Measurements from ENCODE around the gene ACTRT2.

The ACTRT2 gene

GRCh38 chr1:2983706-2984398, 37.4 kb upstream of the ACTRT2 start:
- no peak for DNase-seq (ENCODE audit: low read depth in 2 of 2)

- DNase-seq (ENCODE audit: low read depth in 2 of 2) = no peak
Observed at GRCh38 chr1:2984399-2985061, 36.7 kb upstream of the ACTRT2 start.

- no peak for DNase-seq (ENCODE audit: low read depth in 2 of 2)
Observed at GRCh38 chr1:2985067-2985561, 36.2 kb upstream of the ACTRT2 start.

- DNase-seq (ENCODE audit: low read depth in 2 of 2) = no peak
Observed at GRCh38 chr1:2985694-2986548, 35.3 kb upstream of the ACTRT2 start.

DNA sequence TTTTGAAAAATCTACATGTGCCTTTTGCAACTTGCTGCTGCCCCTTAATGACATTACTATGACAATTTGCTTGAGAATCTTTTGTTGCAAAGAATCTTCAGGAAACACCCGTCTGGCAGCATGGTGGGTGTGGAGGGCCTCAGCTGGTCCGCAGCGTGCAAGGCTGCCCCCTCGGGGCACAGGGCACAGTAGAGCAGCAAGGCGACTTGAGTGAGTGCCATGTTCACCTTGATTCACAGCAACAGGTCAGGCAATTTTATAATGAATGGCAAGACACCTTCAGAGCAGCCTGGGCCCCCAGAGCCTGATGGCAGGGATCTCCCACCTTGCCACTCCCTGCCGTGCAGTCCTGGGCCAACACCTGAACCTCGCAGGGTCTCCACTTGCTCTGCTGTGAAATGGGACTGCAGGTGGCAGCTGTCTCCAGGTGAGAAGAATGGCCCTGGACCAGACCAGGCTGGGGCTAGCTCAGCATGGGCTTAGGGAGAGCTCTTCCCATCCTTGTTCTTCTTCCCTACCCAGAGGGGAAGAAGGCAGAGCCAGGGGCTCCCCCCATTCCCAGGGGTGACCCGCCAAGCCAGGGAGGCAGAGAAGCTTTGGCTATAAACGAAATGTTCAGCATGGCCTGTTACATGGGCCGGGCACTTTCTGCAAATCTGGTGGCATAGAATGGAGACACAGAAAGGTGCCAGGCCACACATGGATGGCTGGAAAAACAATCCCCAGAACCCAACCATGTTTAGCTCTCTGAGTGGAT, 34.5 kb upstream of the ACTRT2 start:
- no peak for DNase-seq (ENCODE audit: low read depth in 2 of 2)

DNA sequence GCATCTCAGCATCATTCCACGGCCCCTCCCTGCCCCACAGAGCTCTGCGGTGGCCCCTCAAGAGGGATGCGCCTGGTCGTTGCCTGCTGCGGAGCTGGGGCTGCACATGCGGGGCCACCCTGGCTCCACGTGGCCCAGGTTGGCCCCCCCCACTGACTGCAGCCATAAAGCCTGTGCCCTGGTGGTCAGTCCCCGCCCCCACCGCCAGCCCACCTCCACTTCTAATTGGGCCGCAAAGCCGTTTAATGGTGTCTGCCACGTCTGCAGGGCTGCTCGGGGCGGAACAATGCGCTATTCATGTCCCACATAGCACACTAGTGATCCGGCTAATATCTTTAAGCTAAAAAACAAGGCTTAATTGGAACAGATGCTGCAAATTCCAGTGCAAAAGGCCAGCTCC, 33.5 kb upstream of the ACTRT2 start:
- DNase-seq (ENCODE audit: low read depth in 2 of 2) = no peak

- no peak for DNase-seq (ENCODE audit: low read depth in 2 of 2)
Observed at GRCh38 chr1:2988256-2988655, 33.0 kb upstream of the ACTRT2 start.

GRCh38 chr1:2989185-2989584, 32.1 kb upstream of the ACTRT2 start:
- DNase-seq (ENCODE audit: low read depth in 2 of 2) = no peak

DNA sequence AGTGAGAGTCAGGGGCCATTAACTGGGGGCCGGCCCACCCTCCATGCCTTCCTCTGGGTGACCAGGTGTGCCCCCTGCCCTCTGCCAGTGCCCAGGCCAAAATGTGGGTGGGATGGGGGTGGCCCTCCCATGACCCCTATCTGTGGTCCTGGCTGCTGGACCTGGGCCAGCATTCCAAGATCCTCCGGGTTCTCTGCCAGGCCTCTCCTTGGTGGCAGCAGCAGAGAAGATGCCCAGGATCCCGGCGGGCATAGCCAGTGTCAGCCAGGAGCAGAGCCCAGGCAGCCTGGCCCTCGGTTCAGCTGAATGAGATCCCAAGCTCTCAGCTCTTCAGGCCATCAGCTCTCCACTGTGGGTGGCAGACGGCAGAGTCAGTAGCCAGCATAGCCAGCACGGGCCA, 31.3 kb upstream of the ACTRT2 start:
- DNase-seq (ENCODE audit: low read depth in 2 of 2) = no peak

DNA sequence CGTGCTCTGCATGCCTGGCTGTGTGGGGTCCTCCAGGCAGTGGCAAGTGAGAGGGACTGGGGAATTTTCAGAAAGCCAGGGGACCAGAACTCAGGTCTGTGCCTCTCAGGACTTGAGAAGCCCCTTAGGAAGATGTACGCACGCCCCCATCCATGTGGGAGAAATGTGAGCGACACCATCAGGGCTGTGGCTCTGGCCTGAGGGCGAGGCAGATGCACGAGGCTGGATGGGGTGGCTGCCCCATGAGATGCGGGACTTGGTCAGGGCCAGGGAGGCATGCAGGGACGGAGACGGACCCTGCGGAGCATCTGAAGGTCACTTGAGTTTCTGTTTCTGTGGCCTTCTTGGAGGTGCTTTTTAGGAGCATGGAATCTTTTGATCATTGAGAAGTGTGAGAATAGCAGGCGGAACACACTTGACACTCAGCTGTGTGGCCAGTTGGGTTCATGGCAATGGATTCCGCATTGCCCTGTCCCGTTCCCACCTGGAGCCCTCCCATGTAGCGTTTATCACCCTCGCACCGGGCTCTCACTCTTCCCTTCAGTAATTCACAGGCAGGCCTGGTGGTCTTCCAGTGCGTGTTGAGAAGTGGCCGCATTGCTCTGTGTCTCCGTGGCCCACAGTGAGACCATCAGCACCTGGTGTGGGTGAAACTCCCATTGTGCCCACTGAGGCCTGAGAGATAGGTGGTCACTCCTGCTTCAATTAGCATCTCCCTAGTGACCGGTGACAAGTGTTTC, 30.7 kb upstream of the ACTRT2 start:
- DNase-seq (ENCODE audit: low read depth in 2 of 2) = no peak

DNA sequence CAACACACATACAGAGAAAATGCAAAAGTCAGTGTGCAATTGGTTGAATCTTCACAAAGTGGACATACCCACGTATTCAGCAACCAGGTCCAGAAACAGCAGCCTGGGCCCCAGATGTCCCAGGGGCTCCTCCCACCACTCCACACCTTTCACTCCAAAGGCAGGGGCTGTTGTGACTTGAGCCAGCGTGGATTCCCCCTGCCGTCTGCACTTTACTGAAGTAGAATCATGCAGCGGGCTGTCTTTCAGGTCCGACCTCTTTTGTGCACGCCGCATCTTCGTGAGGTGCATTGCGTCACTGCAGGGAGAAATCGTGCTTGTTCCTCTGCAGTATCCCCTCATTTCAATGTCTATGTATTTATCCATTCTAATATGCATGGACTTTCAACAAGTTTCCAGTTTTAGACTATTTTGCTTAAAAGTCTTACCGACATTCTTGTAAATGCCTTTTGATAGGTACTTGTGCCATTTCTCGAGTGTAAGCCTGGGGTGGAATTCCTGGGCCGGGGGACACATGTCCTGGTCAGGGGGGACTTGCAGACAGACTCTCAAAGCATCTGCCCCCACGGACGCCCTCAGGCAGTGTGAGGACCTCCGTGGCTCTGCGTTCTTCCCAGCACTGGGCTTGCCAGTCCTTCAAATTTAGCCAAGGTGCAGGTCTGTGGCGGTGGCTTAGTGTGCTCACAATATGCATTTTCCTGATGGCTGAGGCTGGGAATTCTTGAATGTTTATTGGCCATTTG, 29.3 kb upstream of the ACTRT2 start:
- DNase-seq (ENCODE audit: low read depth in 2 of 2) = no peak

DNA sequence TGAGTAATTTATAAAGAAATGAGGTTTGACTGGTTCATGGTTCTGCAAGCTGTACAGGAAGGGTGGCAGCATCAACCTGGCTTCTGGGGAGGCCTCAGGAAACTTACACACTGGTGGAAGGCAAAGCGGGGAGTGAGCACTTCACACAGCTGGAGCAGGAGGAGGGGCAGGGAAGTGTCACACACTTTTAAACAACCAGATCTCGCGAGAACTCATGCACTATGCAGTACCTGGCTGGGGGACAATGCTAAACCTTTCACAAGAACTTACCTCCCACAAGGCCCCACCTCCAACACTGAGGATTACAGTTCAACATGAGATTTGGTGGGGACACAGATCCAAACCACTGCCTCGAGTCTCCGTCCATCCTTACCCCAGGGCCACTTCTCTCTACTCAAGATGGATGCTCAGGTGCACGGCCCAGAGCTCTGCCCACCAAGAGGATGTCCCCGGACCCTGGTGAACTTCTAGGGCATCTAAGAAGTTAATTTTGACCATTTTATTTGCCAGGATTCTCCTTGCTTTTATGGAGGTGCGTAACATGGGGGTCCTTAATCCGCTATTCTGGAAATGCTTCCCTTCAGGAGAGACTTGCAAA, 22.7 kb upstream of the ACTRT2 start:
- DNase-seq (ENCODE audit: low read depth in 2 of 2) = no peak

DNA sequence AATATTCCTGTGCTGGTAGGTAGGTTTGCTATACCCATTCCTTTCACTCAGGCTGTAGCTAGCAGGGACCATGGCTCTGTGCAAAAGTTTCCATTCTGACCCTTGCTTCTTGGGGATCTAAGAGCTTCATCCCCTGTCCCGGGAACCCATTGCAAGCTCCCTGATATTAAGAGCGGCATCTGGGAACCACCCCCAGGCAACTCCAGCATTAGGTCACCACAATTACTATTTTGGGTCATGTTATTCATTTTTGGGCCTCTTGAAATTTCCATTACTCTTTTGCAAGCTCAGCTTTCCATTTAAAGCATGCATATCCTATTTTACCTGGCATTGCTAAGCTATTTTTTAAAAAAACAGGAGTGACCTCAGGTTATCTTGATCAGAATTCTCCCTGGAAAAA, 22.1 kb upstream of the ACTRT2 start:
- DNase-seq (ENCODE audit: low read depth in 2 of 2) = no peak

- DNase-seq (ENCODE audit: low read depth in 2 of 2) = no peak
Observed at GRCh38 chr1:2999571-2999970, 21.7 kb upstream of the ACTRT2 start.

DNA sequence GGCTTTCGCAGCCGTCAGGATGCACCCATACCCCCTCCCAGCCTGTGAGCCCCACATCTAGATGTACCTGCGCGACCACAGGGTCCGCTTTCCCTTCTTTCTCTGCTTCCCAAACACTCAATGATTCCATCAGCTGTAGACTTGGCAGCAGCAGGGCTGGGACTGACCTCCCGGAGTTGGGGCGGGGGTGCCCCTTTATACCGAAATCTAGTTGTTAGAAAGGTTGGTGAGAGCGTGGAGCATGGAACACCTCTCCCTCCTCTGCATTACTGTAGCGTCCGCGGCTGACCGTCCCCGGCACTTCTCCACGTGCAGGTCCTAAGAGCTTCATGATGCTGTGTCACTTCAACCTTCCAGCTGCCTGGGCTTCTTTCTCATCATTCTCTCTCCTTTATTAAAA, 21.1 kb upstream of the ACTRT2 start:
- no peak for DNase-seq (ENCODE audit: low read depth in 2 of 2)

DNA sequence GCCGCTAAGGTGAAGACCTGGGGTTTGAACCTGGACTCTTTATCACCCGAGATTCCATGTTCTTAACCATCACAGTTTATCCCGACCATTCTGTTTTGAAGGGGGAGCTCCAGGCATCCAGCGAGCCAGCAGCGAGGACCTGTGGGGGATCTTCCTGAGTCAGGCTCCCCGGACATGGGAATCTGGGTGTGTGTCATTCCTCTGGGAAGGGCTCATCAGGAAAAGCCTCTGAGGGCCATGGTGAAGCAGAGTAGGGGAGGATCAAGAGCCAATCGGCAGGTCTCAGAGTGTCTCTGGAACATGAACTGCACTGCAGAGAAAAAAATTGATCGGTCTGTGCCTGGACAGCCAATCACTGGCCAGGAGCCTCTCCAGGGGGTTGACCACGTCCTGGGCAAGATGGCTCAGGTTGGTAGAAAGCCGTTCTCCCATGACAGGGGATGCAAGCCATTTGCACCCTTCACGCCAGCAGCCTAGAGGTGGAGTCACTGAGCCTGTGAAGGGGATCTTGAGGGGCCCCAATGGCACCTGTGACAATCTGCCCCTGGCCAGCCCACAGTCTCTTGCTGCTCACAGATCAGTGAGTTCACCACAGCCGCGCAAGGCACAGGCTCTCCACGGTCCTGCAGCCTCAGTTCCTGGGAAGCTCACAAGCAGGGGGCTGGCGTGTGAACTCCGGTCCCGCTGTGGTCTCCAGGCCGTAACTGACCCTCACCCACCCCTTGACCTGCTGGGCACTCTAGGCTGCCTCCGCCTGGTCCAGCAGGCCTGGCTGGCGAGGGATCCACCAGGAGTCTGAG, 20.4 kb upstream of the ACTRT2 start:
- DNase-seq (ENCODE audit: low read depth in 2 of 2) = no peak

- no peak for DNase-seq (ENCODE audit: low read depth in 2 of 2)
Observed at GRCh38 chr1:3001471-3002348, 19.6 kb upstream of the ACTRT2 start.

DNA sequence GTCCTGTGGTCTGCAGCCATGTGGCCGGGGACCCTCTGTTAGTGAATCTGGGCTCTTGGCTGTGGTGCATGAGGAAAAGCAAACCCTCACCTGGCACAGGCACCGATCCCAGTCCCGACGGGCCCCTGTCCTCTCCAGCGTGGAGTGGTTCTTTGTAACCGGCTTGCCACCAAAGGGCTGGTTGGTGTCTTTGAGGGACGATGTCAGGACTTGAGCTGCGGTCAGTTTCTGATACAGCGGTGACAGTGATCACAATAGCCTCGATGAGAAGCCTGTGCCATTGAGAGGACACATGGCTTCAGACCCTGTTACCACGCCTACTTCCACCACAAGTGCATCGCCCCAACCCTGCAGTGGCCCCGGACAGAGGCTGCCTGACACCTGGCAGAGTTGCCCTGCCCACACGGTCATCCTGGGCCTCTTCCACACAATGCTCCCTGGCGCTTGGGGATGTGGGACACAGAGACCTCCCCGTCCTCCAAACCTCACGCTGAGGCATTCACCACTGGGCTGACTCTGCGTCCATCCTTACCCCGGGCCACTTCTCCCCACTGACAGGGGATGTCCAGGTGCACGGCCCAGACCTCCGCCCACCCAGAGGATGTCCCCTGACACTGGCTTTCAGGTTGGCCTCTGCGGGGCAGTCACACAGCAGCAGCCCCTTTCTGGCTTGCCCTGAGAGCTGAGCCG, 18.8 kb upstream of the ACTRT2 start:
- no peak for DNase-seq (ENCODE audit: low read depth in 2 of 2)

Data from stimulated activated CD4-positive, alpha-beta T cell treated with anti-CD3 and anti-CD28 coated beads, Interleukin-15, amount 100 ng/mL, for 48 hours (primary cell).